Hepatocyte (in vitro differentiated cells): ENCODE measurements around the gene CLCF1. TPM values are rescaled to one million over a fixed set of nuclear protein-coding genes. Genes with fewer than 3 reads are reported as not detected.

Experiments
- DNase-seq: peaks from one replicate; pipeline ENCODE4 v3.0.0-alpha.2; 2016; ENCODE audit warnings: low spot score
- H2AFZ ChIP-seq: fragments of 200-600 bp; sonication (generic); 2 replicates; pipeline ENCODE4 v1.6.0; 2016; ENCODE audit warnings: antibody characterized with exemption, mild to moderate bottlenecking
- H3K27ac ChIP-seq: fragments of 200-600 bp; sonication (generic); 2 replicates; pipeline ENCODE4 v1.5.1; 2016; ENCODE audit warnings: mild to moderate bottlenecking
- H3K27me3 ChIP-seq: fragments of 200-600 bp; sonication (generic); 2 replicates; pipeline ENCODE4 v1.6.1; 2016
- H3K36me3 ChIP-seq: fragments of 200-600 bp; sonication (generic); replicated peaks from 2 replicates; pipeline ENCODE4 v1.5.1; 2016; ENCODE audit warnings: low read depth; ENCODE audit not compliant: insufficient read depth
- H3K4me1 ChIP-seq: fragments of 200-600 bp; sonication (generic); 2 replicates; pipeline ENCODE4 v1.5.1; 2016; ENCODE audit warnings: mild to moderate bottlenecking, moderate library complexity; ENCODE audit not compliant: insufficient read depth
- H3K4me2 ChIP-seq: fragments of 200-600 bp; sonication (generic); 2 replicates; pipeline ENCODE4 v1.6.0; 2016
- H3K4me3 ChIP-seq: fragments of 200-600 bp; sonication (generic); 2 replicates; pipeline ENCODE4 v1.5.1; 2016; ENCODE audit warnings: mild to moderate bottlenecking
- H3K79me2 ChIP-seq: fragments of 200-600 bp; sonication (generic); 2 replicates; pipeline ENCODE4 v1.6.0; 2017; ENCODE audit warnings: mild to moderate bottlenecking
- H3K9me2 ChIP-seq: fragments of 200-600 bp; sonication (generic); replicated peaks from 2 replicates; pipeline ENCODE4 v1.6.0; 2017; ENCODE audit warnings: mild to moderate bottlenecking; ENCODE audit not compliant: insufficient read depth
- H3K9me3 ChIP-seq: fragments of 200-600 bp; sonication (generic); 2 replicates; pipeline ENCODE4 v1.5.1; 2016; ENCODE audit warnings: low read depth, mild to moderate bottlenecking
- H4K20me1 ChIP-seq: fragments of 200-600 bp; sonication (generic); 2 replicates; pipeline ENCODE4 v1.6.0; 2016; ENCODE audit warnings: mild to moderate bottlenecking; ENCODE audit not compliant: insufficient read depth, poor library complexity, severe bottlenecking
- CTCF ChIP-seq: fragments of 200-600 bp; sonication (generic); IDR thresholded peaks from 2 replicates; pipeline ENCODE4 v1.5.1; 2016; ENCODE audit warnings: antibody characterized with exemption, mild to moderate bottlenecking; ENCODE audit not compliant: poor library complexity
- EZH2 ChIP-seq: fragments of 200-600 bp; sonication (generic); IDR thresholded peaks from 2 replicates; pipeline ENCODE4 v1.6.1; 2016; ENCODE audit warnings: antibody characterized with exemption, mild to moderate bottlenecking, borderline replicate concordance
- EZH2phosphoT487 ChIP-seq: fragments of 200-600 bp; sonication (generic); IDR thresholded peaks from one replicate; pipeline ENCODE4 v1.6.1; 2018; ENCODE audit warnings: antibody characterized with exemption, mild to moderate bottlenecking, low read depth, moderate library complexity; ENCODE audit not compliant: unreplicated experiment, severe bottlenecking
- WGBS: methylation state at CpG from one replicate; pipeline ENCODE4 v1.1.6; 2016; ENCODE audit warnings: low lambda C conversion rate; ENCODE audit errors: missing lambda C conversion rate; 5-methylcytosine and 5-hydroxymethylcytosine counted together
- polyA plus RNA-seq: library from polyadenylated mRNA; unstranded; fragments of >200 nt; fragmentation: Nextera tagmentation; extraction: Ambion mirVana; gene quantifications from 2 replicates; pipeline ENCODE4 v1.2.1, GENCODE V29; 2016
- total RNA-seq: library from RNA; depleted of rRNA; stranded (reverse); fragments of >200 nt; gene quantifications from 2 replicates; pipeline ENCODE4 v1.2.3, GENCODE V29; 2014

CLCF1 gene
- total and polyA plus RNA-seq, 2 experiments from 2014 or later, result 9.4 to 13.2 TPM

- peak; percentile 54 for DNase-seq
- H3K27me3 ChIP-seq, result no peaks in the 10 kb centered on the region
- no peak overlapping the region for H3K4me2 ChIP-seq
- H3K4me1 ChIP-seq, result peaks cover 26% of the 10 kb centered on the region
- no peak for TF ChIP-seq EZH2phosphoT487
- 67% methylated on average over 20 of the region's 23 CpGs for WGBS
- H3K27ac ChIP-seq, result peak overlapping the region; percentile 37
- no peak overlapping the region for H2AFZ ChIP-seq
- H3K79me2 ChIP-seq, result no peaks in the 10 kb centered on the region
- H3K9me2 ChIP-seq, result no peaks in the 10 kb centered on the region
- no peaks in the 10 kb centered on the region for H3K36me3 ChIP-seq
- no peak overlapping the region for H3K4me3 ChIP-seq
- H3K9me3 ChIP-seq, result no peaks in the 10 kb centered on the region
- H4K20me1 ChIP-seq, result no peaks in the 10 kb centered on the region
These were observed 6.0 kb upstream of the CLCF1 start for GRCh38 chr11:67379061-67380058.

GRCh38 chr11:67378544-67378943 is 5.1 kb upstream of the CLCF1 start:
- WGBS, result 84% methylated on average over 4 of the region's 4 CpGs
- no peak overlapping the region for H3K4me2 ChIP-seq
- no peaks in the 10 kb centered on the region for H4K20me1 ChIP-seq
- DNase-seq, result no peak
- no peaks in the 10 kb centered on the region for H3K36me3 ChIP-seq
- H3K79me2 ChIP-seq, result peaks cover under 1% of the 10 kb centered on the region
- no peak for TF ChIP-seq CTCF
- H3K27me3 ChIP-seq, result no peaks in the 10 kb centered on the region
- no peak overlapping the region for H3K27ac ChIP-seq
- H3K4me1 ChIP-seq, result peaks cover 34% of the 10 kb centered on the region
- H2AFZ ChIP-seq, result no peak overlapping the region
- no peaks in the 10 kb centered on the region for H3K9me2 ChIP-seq
- no peaks in the 10 kb centered on the region for H3K9me3 ChIP-seq
- H3K4me3 ChIP-seq, result no peak overlapping the region

GRCh38 chr11:67376873-67377808 is 3.7 kb upstream of the CLCF1 start:
- no peak overlapping the region for H3K4me3 ChIP-seq
- H3K36me3 ChIP-seq, result no peaks in the 10 kb centered on the region
- TF ChIP-seq EZH2phosphoT487 (no peak), CTCF (no peak), EZH2 (no peak)
- peak overlapping the region; percentile 91 for H3K4me2 ChIP-seq
- no peaks in the 10 kb centered on the region for H3K27me3 ChIP-seq
- peaks cover 6% of the 10 kb centered on the region for H3K79me2 ChIP-seq
- no peaks in the 10 kb centered on the region for H3K9me3 ChIP-seq
- WGBS, result 87% methylated on average over 6 of the region's 6 CpGs
- H3K9me2 ChIP-seq, result no peaks in the 10 kb centered on the region
- H2AFZ ChIP-seq, result no peak overlapping the region
- H4K20me1 ChIP-seq, result no peaks in the 10 kb centered on the region
- DNase-seq, result no peak
- peaks cover 37% of the 10 kb centered on the region for H3K4me1 ChIP-seq
- peak overlapping the region; percentile 99 for H3K27ac ChIP-seq
